ENCODE results near the gene AQP3.

DNA sequence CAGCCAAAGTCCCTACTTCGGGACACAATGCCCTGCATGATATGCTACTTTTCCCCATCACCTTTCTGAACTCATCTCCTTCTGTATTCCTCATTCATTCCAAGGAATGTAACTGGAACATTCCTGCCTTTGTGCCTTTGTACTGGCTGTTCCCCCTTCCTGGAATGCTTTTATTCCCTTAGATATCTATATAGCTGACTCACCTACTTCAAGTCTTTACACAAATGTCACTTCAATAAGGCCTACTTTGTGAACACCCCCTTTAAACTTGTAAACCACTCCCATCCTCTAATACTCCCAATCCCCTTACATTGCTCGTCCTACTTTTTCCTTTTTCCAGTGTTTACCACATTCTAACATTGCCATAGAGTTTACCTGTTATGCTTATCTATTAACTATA lies 24.0 kb upstream of the AQP3 start:
- TF ChIP-seq FOSL1 (tag; conservative IDR thresholded peaks at IDR 0.05) (no peak), SMARCC2 (IDR thresholded peaks at IDR 0.05; ENCODE audit: low read depth) (no peak), MEF2D (tag; conservative IDR thresholded peaks at IDR 0.05; ENCODE audit: low read depth) (no peak), CEBPB (tag; IDR thresholded peaks at IDR 0.05) (no peak), DDX20 (tag; IDR thresholded peaks at IDR 0.05; ENCODE audit: low read depth) (no peak), EZH2 (IDR thresholded peaks at IDR 0.05; ENCODE audit: borderline replicate concordance, low read depth, low read length) (no peak), ZBTB7A (IDR thresholded peaks at IDR 0.05; ENCODE audit: borderline replicate concordance, control insufficient read depth, low read depth, low read length) (no peak)
- TF ChIP-seq, protein P1, sequence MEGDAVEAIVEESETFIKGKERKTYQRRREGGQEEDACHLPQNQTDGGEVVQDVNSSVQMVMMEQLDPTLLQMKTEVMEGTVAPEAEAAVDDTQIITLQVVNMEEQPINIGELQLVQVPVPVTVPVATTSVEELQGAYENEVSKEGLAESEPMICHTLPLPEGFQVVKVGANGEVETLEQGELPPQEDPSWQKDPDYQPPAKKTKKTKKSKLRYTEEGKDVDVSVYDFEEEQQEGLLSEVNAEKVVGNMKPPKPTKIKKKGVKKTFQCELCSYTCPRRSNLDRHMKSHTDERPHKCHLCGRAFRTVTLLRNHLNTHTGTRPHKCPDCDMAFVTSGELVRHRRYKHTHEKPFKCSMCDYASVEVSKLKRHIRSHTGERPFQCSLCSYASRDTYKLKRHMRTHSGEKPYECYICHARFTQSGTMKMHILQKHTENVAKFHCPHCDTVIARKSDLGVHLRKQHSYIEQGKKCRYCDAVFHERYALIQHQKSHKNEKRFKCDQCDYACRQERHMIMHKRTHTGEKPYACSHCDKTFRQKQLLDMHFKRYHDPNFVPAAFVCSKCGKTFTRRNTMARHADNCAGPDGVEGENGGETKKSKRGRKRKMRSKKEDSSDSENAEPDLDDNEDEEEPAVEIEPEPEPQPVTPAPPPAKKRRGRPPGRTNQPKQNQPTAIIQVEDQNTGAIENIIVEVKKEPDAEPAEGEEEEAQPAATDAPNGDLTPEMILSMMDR (IDR thresholded peaks at IDR 0.05 in 2 of 3, conservative IDR thresholded peaks at IDR 0.05 in 1 of 3; ENCODE audit: insufficient read depth in 2 of 3, low read depth in 1 of 3, low read length in 3 of 3), result no peak

Measured in K562 (cell line).